H9 (cell line): Measurements from ENCODE around the gene NOL7. TPM values are rescaled to one million over a fixed set of nuclear protein-coding genes. Genes with fewer than 3 reads are reported as not detected.

Source experiments
- DNase-seq: peaks from one replicate; pipeline ENCODE4 v3.0.0-alpha.2; 2017
- H2AFZ ChIP-seq: one replicate; pipeline ENCODE4 v1.6.1; 2013; ENCODE audit warnings: mild to moderate bottlenecking, low read length, control low read depth, moderate library complexity
- H2AK5ac ChIP-seq: 2 replicates; pipeline ENCODE4 v1.6.1; 2013; ENCODE audit warnings: low read length, control low read depth, mixed read lengths; ENCODE audit not compliant: insufficient read length
- H2BK120ac ChIP-seq: one replicate; pipeline ENCODE4 v1.6.1; 2013; ENCODE audit warnings: low read depth, mild to moderate bottlenecking, low read length, control low read depth, inconsistent platforms; ENCODE audit not compliant: poor library complexity, severe bottlenecking
- H2BK12ac ChIP-seq: 2 replicates; pipeline ENCODE4 v1.6.1; 2013; ENCODE audit warnings: low read length, control low read depth, mixed read lengths, low read depth; ENCODE audit not compliant: insufficient read length
- H2BK15ac ChIP-seq: 2 replicates; pipeline ENCODE4 v1.6.1; 2013; ENCODE audit warnings: low read depth, low read length, control low read depth
- H2BK20ac ChIP-seq: one replicate; pipeline ENCODE4 v1.6.1; 2013; ENCODE audit warnings: low read depth, mild to moderate bottlenecking, low read length, control low read depth, inconsistent platforms; ENCODE audit not compliant: poor library complexity, severe bottlenecking
- H2BK5ac ChIP-seq: 2 replicates; pipeline ENCODE4 v1.6.1; 2013; ENCODE audit warnings: low read length, control low read depth, mixed read lengths; ENCODE audit not compliant: insufficient read length
- H3K14ac ChIP-seq: 2 replicates; pipeline ENCODE4 v1.6.1; 2013; ENCODE audit warnings: low read length, control low read depth; ENCODE audit not compliant: insufficient read depth
- H3K18ac ChIP-seq: 2 replicates; pipeline ENCODE4 v1.6.1; 2013; ENCODE audit warnings: low read depth, mild to moderate bottlenecking, mixed read lengths, low read length, control low read depth; ENCODE audit not compliant: insufficient read length
- H3K23ac ChIP-seq: 2 replicates; pipeline ENCODE4 v1.6.1; 2013; ENCODE audit warnings: low read length, control low read depth, mixed read lengths, low read depth; ENCODE audit not compliant: insufficient read length
- H3K23me2 ChIP-seq: 2 replicates; pipeline ENCODE4 v1.6.1; 2013; ENCODE audit warnings: low read depth, mild to moderate bottlenecking, mixed read lengths, low read length, control low read depth; ENCODE audit not compliant: insufficient read length, poor library complexity, severe bottlenecking
- H3K27ac ChIP-seq: 2 replicates; pipeline ENCODE4 v1.5.1; 2013; ENCODE audit warnings: low read length, control low read depth, mixed read lengths, low read depth; ENCODE audit not compliant: insufficient read length
- H3K27me3 ChIP-seq: 2 replicates; pipeline ENCODE4 v1.6.1; 2013; ENCODE audit warnings: low read length, control low read depth, inconsistent platforms; ENCODE audit not compliant: insufficient read depth
- H3K4ac ChIP-seq: 2 replicates; pipeline ENCODE4 v1.6.1; 2013; ENCODE audit warnings: low read depth, mild to moderate bottlenecking, control low read depth, inconsistent platforms, low read length, moderate library complexity
- H3K4me1 ChIP-seq: 2 replicates; pipeline ENCODE4 v1.6.1; 2013; ENCODE audit warnings: low read length, control low read depth, inconsistent platforms; ENCODE audit not compliant: insufficient read depth
- H3K4me2 ChIP-seq: 2 replicates; pipeline ENCODE4 v1.6.1; 2013; ENCODE audit warnings: low read length, control low read depth, mixed read lengths; ENCODE audit not compliant: insufficient read length, insufficient read depth
- H3K56ac ChIP-seq: 2 replicates; pipeline ENCODE4 v1.6.1; 2013; ENCODE audit warnings: low read depth, mild to moderate bottlenecking, mixed read lengths, low read length, control low read depth; ENCODE audit not compliant: insufficient read length
- H3K79me1 ChIP-seq: 2 replicates; pipeline ENCODE4 v1.6.1; 2013; ENCODE audit warnings: low read depth, mild to moderate bottlenecking, moderate library complexity, low read length, control low read depth, inconsistent platforms; ENCODE audit not compliant: insufficient read depth, poor library complexity, severe bottlenecking
- H3K79me2 ChIP-seq: 2 replicates; pipeline ENCODE4 v1.6.1; 2013; ENCODE audit warnings: low read length, control low read depth, inconsistent platforms; ENCODE audit not compliant: insufficient read depth
- H3K9ac ChIP-seq: 2 replicates; pipeline ENCODE4 v1.6.1; 2013; ENCODE audit warnings: low read length, control low read depth, mixed read lengths; ENCODE audit not compliant: insufficient read length; ENCODE audit errors: extremely low read depth
- H3K9me3 ChIP-seq: one replicate; pipeline ENCODE4 v1.6.1; 2013; ENCODE audit warnings: low read depth, low read length, inconsistent platforms; ENCODE audit not compliant: control insufficient read depth
- H3T11ph ChIP-seq: one replicate; pipeline ENCODE4 v1.6.1; 2013; ENCODE audit warnings: mild to moderate bottlenecking, low read length, control low read depth, inconsistent platforms
- H4K20me1 ChIP-seq: one replicate; pipeline ENCODE4 v1.6.1; 2013; ENCODE audit not compliant: control insufficient read depth, insufficient read length, insufficient read depth
- H4K5ac ChIP-seq: 2 replicates; pipeline ENCODE4 v1.6.1; 2013; ENCODE audit warnings: low read depth, mild to moderate bottlenecking, mixed read lengths, low read length, control low read depth; ENCODE audit not compliant: insufficient read length
- H4K8ac ChIP-seq: replicated peaks from 2 replicates; pipeline ENCODE4 v1.6.1; 2013; ENCODE audit warnings: low read length, control low read depth, mixed read lengths, low read depth; ENCODE audit not compliant: insufficient read length
- H4K91ac ChIP-seq: 2 replicates; pipeline ENCODE4 v1.6.1; 2013; ENCODE audit warnings: low read depth, mild to moderate bottlenecking, moderate library complexity, mixed read lengths, low read length, control low read depth; ENCODE audit not compliant: insufficient read length
- H3K27ac Mint-ChIP-seq, 3 experiments: 2 replicates in 2 of 3; 3 replicates in 1 of 3; pipeline ENCODE4 v1.8.0; 2020 to 2021; ENCODE audit warnings: mixed read lengths in 3 of 3, mild to moderate bottlenecking in 1 of 3, moderate library complexity in 1 of 3
- H3K27me3 Mint-ChIP-seq: 2 replicates; pipeline ENCODE4 v1.8.0; 2021; ENCODE audit warnings: low read depth, mild to moderate bottlenecking, moderate library complexity, mixed read lengths
- H3K36me3 Mint-ChIP-seq, 3 experiments: 2 replicates in 2 of 3; 3 replicates in 1 of 3; pipeline ENCODE4 v1.8.0; 2020 to 2021; ENCODE audit warnings: low read depth in 3 of 3, mixed read lengths in 3 of 3; ENCODE audit not compliant: insufficient read depth in 1 of 3
- H3K4me1 Mint-ChIP-seq, 2 experiments: 2 replicates each; pipeline ENCODE4 v1.8.0; 2020; ENCODE audit warnings: mixed read lengths in 2 of 2
- H3K4me3 Mint-ChIP-seq, 2 experiments: 2 replicates in 1 of 2; 3 replicates in 1 of 2; pipeline ENCODE4 v1.8.0; 2020 to 2021; ENCODE audit warnings: mild to moderate bottlenecking in 2 of 2, mixed read lengths in 2 of 2, moderate library complexity in 1 of 2
- H3K9me3 Mint-ChIP-seq, 2 experiments: 2 replicates in 1 of 2; 3 replicates in 1 of 2; pipeline ENCODE4 v1.8.0; 2020; ENCODE audit warnings: mild to moderate bottlenecking in 2 of 2, mixed read lengths in 2 of 2, moderate library complexity in 1 of 2
- CTCF ChIP-seq: fragments of 200-600 bp; sonication (generic); conservative IDR thresholded peaks from 3 replicates; pipeline ENCODE4 v1.8.0; 2021; ENCODE audit warnings: antibody characterized with exemption, mild to moderate bottlenecking
- WGBS: extraction: QIAGEN DNeasy Blood & Tissue Kit; methylation state at CpG from one replicate; pipeline ENCODE4 v1.1.7; 2013; ENCODE audit warnings: missing lambda C conversion rate, low lambda C conversion rate, mixed read lengths; ENCODE audit not compliant: insufficient read length; ENCODE audit errors: extremely low coverage; 5-methylcytosine and 5-hydroxymethylcytosine counted together
- total RNA-seq: library from RNA; stranded (reverse); gene quantifications from 2 replicates; pipeline ENCODE4 v1.2.1, GENCODE V29; 2021

NOL7 gene
- total RNA-seq, 1 experiment from 2014 or later: 72.1 TPM

GRCh38 chr6:13635948-13636658 lies 21.0 kb downstream of the NOL7 start:
- Histone ChIP-seq H3T11ph (no peak overlapping the region), H3K27ac (peak overlapping the region; percentile 28), H2AFZ (no peak overlapping the region), H2BK15ac (no peak overlapping the region), H4K20me1 (no peaks in the 10 kb centered on the region), H3K27me3 (no peaks in the 10 kb centered on the region), H3K79me2 (no peaks in the 10 kb centered on the region), H2BK120ac (no peak overlapping the region), H3K4me1 (peaks cover 3% of the 10 kb centered on the region), H3K4ac (no peak overlapping the region), H2BK20ac (no peak overlapping the region), H3K56ac (no peak overlapping the region), H2BK12ac (no peak overlapping the region), H3K4me2 (peak overlapping the region; percentile 6), H3K23ac (no peak overlapping the region), H4K8ac (no peak overlapping the region), H3K9ac (peak overlapping the region; percentile 43), H4K91ac (no peak overlapping the region), H3K18ac (no peak overlapping the region), H3K9me3 (no peaks in the 10 kb centered on the region), H2AK5ac (no peak overlapping the region), H2BK5ac (no peak overlapping the region), H3K23me2 (no peaks in the 10 kb centered on the region), H4K5ac (no peak overlapping the region), H3K14ac (no peak overlapping the region), H3K79me1 (no peaks in the 10 kb centered on the region)
- H3K4me3 Mint-ChIP-seq: no peak overlapping the region
- WGBS: no CpG with 5 or more reads among the region's 4 CpGs
- DNase-seq: no peak
- peaks cover 14 to 44% (median 25%) of the 10 kb centered on the region in 3 experiments for H3K36me3 Mint-ChIP-seq
- peak overlapping the region; percentile 3 to 92 (median 26); a peak in 4 of 7 replicates for H3K27ac Mint-ChIP-seq
- TF ChIP-seq CTCF: no peak
- peaks cover 37 to 45% of the 10 kb centered on the region in 2 experiments for H3K4me1 Mint-ChIP-seq
- no peaks in the 10 kb centered on the region for H3K9me3 Mint-ChIP-seq
- no peaks in the 10 kb centered on the region for H3K27me3 Mint-ChIP-seq
